Activated T-cell treated with anti-CD3 and anti-CD28 coated beads, Interleukin-2, amount 50 U/mL, for 24 hours (primary cell): ENCODE results near the gene GNG7.
"Not testable (repeated sequence)": the region's sequence is repeated elsewhere in the genome, so short reads cannot be mapped to it uniquely, and the experiment has no call there.

Source experiments
- DNase-seq: peaks from one replicate; pipeline ENCODE4 v3.0.0-alpha.2; 2020
- H3K27ac Mint-ChIP-seq: 2 replicates; pipeline ENCODE4 v1.8.0; 2020; ENCODE audit warnings: mild to moderate bottlenecking, mixed read lengths
- H3K27me3 Mint-ChIP-seq: 2 replicates; pipeline ENCODE4 v1.8.0; 2020; ENCODE audit warnings: mixed read lengths
- H3K36me3 Mint-ChIP-seq: 2 replicates; pipeline ENCODE4 v1.8.0; 2020; ENCODE audit warnings: low read depth, mixed read lengths
- H3K4me1 Mint-ChIP-seq: 2 replicates; pipeline ENCODE4 v1.8.0; 2020; ENCODE audit warnings: low read depth, mixed read lengths
- H3K4me3 Mint-ChIP-seq: 2 replicates; pipeline ENCODE4 v1.8.0; 2020; ENCODE audit warnings: mild to moderate bottlenecking, moderate library complexity, mixed read lengths
- H3K9me3 Mint-ChIP-seq: 2 replicates; pipeline ENCODE4 v1.8.0; 2020; ENCODE audit warnings: mixed read lengths

GNG7 gene

DNA sequence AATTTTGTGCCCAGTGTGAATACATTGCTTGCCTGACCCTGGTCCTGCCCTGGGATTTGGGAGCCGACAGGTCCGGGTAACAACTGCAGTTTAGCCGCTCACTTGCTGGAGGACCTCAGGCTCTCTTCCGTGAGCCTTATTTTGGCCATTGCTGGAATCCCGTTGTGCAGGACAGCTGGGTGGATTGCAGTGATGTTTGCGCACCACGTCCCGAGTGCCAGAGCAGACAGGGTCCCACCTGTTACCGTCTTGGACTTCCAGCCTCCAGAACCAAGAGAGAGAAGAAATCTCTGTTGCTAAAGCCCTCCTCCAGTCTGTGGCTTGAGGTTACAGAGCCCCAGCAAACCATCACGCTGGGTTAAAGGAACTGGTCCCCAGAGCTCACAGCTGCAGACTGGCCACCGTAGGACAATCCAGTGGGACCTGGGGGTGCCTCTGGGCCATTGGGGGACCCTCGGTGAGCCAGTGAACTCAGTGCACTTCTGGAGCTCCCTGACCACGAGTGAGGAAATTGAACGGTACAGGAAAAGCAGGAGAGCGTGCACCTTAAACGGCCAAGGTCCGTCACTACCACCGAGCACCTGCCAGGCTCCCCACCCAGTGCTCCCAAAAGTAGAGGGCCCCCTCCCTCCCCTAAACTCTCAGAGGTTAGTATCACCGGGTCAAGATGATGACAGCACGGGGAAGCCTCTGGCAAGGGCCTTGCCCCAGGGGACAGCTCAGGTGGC lies 92.9 kb downstream of the GNG7 start:
- H3K9me3 Mint-ChIP-seq: no peaks in the 10 kb centered on the region
- peaks cover 9% of the 10 kb centered on the region for H3K27me3 Mint-ChIP-seq
- peaks cover 63% of the 10 kb centered on the region for H3K4me1 Mint-ChIP-seq
- no peak overlapping the region for H3K4me3 Mint-ChIP-seq
- peak; percentile 33 for DNase-seq
- H3K36me3 Mint-ChIP-seq: no peaks in the 10 kb centered on the region
- no peak overlapping the region for H3K27ac Mint-ChIP-seq

DNA sequence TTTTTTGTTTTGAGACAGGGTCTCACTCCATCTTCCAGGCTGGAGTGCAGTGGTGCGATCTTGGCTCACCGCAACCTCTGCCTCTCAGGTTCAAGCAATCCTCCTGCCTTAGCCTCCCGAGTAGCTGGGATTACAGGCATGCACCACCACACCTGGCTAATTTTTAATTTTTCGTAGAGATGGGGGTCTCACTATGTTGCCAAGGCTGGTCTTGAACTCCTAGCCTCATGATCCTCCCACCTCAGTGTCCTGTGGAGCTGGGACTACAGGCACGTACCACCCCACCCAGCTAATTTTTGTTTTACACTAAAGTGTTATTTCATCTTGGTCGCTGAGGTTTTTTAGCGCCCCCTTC lies 93.5 kb downstream of the GNG7 start:
- DNase-seq, H3K27me3 Mint-ChIP-seq, H3K9me3 Mint-ChIP-seq, H3K36me3 Mint-ChIP-seq, H3K4me3 Mint-ChIP-seq, H3K27ac Mint-ChIP-seq: not testable (repeated sequence)
- peaks cover 58% of the 10 kb centered on the region for H3K4me1 Mint-ChIP-seq

DNA sequence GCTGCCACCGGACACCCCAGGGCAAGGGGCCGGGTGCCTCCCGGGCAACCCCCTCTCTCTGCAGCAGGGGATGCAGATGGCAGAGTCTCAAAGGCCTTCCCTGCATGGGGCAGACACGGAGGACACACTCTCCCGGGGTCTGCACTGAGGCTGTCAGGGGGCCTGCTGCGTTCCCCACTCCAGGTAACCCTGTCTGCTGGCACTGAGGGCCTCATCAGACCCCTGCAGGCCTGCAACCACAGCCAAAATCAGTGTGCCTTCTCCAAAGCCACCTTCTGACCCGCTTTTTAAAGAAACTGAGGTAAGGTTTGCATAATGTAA lies 93.9 kb downstream of the GNG7 start:
- Mint-ChIP-seq H3K27me3 (peaks cover 10% of the 10 kb centered on the region), H3K9me3 (no peaks in the 10 kb centered on the region), H3K4me1 (peaks cover 54% of the 10 kb centered on the region), H3K36me3 (no peaks in the 10 kb centered on the region), H3K27ac (no peak overlapping the region), H3K4me3 (no peak overlapping the region)
- no peak for DNase-seq

DNA sequence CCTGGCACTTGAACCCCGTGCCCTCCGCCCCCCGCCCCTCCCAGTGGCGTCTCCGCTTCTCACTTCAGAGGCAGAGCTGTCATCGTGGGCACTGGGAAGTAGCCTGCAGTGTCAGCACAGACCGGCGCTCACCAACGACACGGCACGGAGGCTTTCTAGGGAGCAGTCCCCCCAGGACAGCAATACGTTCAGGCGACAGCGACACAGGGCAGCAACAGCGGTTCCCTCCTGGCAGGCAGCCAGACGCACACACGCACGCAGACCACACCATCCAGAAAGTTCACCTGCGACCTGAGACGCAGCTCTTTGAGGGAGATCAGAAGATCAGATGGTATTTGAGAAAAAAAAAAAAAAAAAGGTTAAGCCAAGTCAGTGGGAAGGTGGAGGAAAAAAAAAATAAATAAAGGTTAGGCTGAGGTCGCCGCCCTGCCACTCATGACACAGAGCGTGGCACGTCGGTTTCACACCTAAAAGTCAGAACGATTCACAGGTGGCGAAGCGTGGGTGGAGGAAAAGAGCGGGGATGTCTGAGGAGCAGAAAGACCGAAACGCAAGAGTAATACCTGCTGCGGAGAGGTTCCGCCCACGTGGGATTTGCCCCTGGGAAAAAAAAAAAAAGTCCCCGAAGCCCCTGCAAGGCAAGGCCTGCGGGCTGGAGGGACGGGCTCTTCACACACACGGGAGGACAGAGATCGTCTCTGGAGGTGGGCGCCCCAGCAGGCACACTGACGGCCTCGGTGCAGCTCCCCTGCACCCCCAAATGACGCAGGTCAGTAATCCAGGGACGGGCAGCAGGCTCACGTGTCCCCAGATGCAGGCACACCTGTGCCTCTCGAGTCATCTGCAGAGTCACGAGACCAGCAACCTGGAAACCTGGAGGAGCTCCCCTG lies 94.5 kb downstream of the GNG7 start:
- H3K36me3 Mint-ChIP-seq: no peaks in the 10 kb centered on the region
- H3K9me3 Mint-ChIP-seq: no peaks in the 10 kb centered on the region
- peaks cover 14% of the 10 kb centered on the region for H3K27me3 Mint-ChIP-seq
- H3K4me1 Mint-ChIP-seq: peaks cover 51% of the 10 kb centered on the region
- peak; percentile 90 for DNase-seq
- peak overlapping the region; percentile 61 for H3K4me3 Mint-ChIP-seq
- H3K27ac Mint-ChIP-seq: peak overlapping the region; percentile 78

DNA sequence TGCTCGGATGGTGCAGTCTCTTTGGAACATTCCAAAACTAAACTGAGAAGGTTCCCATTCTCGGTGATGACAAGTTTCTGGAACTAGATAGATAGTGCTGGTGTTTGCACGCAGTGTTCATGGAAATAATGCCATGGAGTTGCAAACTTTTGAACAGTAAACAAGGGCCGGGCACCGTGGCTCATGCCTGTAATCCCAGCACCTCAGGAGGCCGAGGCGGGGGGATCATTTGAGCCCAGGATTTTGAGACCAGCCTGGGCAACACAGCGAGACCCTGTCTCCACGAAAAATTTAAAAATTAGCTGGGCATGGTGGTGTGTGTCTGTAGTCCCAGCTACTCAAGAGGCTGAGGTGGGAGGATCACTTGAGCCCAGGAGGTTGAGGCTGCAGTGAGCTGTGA lies 95.7 kb downstream of the GNG7 start:
- not testable (repeated sequence) for H3K27ac Mint-ChIP-seq, H3K9me3 Mint-ChIP-seq, H3K4me3 Mint-ChIP-seq, H3K36me3 Mint-ChIP-seq
- DNase-seq: peak; percentile 26
- Mint-ChIP-seq H3K27me3 (peaks cover 17% of the 10 kb centered on the region), H3K4me1 (peaks cover 46% of the 10 kb centered on the region)

DNA sequence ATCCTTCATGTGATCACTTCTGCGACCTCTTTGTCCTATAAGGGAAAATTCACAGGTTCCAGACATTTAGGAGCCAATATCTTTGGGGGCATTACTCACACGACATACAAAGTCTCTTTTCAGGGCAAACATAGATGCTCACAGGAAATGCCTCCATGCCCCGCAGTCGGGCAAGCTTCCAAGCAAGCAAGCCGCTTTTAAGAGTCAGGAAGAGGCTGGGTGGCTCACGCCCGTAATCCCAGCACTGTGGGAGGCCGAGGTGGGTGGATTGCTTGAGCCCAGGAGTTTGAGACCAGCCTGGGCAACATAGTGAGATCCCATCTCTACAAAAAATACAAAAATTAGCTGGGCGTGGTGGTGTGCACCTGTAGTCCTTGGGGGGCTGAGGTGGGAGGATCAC lies 96.6 kb downstream of the GNG7 start:
- H3K4me1 Mint-ChIP-seq: peaks cover 41% of the 10 kb centered on the region
- not testable (repeated sequence) for H3K4me3 Mint-ChIP-seq, H3K9me3 Mint-ChIP-seq, H3K36me3 Mint-ChIP-seq, H3K27ac Mint-ChIP-seq
- peak; percentile 22 for DNase-seq
- peaks cover 20% of the 10 kb centered on the region for H3K27me3 Mint-ChIP-seq

DNA sequence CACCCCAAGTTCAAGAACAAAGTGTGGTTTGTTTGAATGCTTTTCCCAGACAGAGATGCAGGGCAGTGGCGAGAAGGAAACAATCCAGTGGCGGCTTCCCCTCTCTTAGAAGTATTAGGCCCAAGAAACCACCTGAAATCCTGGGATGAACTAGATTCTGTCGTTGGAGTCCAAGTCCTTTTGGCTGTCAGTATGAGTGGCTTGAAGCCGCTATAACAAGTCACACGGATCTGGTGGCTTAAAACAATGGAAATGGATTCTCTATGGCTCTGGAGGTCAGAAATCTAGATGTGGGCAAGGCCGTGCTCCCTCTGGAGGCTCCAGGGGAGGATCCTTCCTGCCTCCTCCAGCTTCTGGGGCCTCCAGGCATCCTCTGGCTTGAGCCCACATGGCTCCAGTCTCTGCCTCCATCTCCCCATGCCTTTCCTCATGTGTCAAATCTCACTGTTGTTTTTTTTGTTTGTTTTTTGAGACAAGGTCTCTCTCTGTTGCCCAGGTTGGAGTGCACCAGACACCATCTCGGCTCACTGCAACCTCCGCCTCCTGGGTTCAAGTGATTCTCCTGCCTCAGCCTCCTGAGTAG lies 97.7 kb downstream of the GNG7 start:
- Mint-ChIP-seq H3K4me3 (no peak overlapping the region), H3K27me3 (peaks cover 20% of the 10 kb centered on the region), H3K9me3 (no peaks in the 10 kb centered on the region), H3K4me1 (peaks cover 37% of the 10 kb centered on the region), H3K27ac (no peak overlapping the region), H3K36me3 (no peaks in the 10 kb centered on the region)
- DNase-seq: peak; percentile 22

DNA sequence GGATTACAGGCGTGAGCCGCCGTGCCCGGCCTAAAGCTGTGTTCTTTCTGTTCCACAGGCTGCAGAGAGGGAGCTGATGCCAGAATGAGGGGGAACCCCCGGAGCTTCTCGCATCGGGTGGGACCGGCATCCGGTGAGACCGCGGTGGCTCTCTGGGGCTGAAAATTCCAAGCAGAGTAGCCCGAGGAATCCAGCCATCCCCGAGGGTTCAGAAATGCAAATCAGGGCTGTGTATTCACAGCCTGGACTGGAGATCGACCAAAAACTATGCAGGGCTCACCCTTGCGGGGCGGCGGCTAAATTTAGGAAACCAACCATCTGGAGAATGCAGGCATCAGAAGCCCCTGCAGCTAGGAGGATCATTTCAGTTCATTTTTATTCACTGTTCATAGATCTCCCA lies 99.2 kb downstream of the GNG7 start:
- DNase-seq: peak; percentile 31
- Mint-ChIP-seq H3K27me3 (peaks cover 11% of the 10 kb centered on the region), H3K9me3 (no peaks in the 10 kb centered on the region), H3K4me1 (peaks cover 34% of the 10 kb centered on the region), H3K4me3 (no peak overlapping the region), H3K27ac (no peak overlapping the region), H3K36me3 (no peaks in the 10 kb centered on the region)

DNA sequence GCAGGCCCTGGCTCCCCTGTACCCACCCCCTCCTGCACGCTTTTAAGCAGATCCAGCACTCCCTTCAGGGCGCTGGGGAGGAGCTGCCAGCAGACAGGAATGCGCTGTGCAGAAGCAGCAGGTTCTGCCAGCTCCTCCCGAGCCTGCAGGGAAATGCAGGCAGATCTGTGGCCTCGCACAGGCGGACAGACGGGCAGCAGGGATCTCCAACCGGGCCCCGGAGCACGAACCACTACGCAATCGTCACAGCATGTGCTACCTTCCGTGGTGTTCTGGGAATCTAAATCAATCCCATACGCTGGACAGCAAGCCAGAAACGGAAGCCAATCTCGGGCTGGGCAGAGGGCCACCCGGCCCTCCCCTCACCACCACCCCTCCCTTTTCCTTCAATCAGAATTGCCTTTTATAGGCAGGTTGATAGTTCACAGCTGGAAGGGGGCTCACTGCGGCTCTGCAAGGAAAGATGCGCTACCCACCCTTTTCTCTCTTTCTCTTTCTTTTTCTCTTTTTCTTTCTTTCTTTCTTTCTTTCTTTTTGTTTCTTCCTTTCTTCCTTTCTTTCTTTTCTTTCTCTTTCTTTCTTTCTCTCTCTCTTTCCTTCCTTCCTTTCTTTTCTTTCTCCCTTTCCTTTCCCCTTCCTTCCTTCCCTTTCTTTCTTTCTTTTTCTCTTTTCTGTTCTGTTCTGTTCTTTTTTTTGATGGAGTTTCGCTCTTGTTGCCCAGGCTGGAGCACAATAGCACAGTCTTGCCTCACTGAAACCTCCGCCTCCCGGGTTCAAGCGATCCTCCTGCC lies 99.9 kb downstream of the GNG7 start:
- peaks cover 11% of the 10 kb centered on the region for H3K27me3 Mint-ChIP-seq
- no peak overlapping the region for H3K27ac Mint-ChIP-seq
- H3K4me3 Mint-ChIP-seq: no peak overlapping the region
- H3K36me3 Mint-ChIP-seq: no peaks in the 10 kb centered on the region
- H3K9me3 Mint-ChIP-seq: no peaks in the 10 kb centered on the region
- peak; percentile 30 for DNase-seq
- H3K4me1 Mint-ChIP-seq: peaks cover 28% of the 10 kb centered on the region

DNA sequence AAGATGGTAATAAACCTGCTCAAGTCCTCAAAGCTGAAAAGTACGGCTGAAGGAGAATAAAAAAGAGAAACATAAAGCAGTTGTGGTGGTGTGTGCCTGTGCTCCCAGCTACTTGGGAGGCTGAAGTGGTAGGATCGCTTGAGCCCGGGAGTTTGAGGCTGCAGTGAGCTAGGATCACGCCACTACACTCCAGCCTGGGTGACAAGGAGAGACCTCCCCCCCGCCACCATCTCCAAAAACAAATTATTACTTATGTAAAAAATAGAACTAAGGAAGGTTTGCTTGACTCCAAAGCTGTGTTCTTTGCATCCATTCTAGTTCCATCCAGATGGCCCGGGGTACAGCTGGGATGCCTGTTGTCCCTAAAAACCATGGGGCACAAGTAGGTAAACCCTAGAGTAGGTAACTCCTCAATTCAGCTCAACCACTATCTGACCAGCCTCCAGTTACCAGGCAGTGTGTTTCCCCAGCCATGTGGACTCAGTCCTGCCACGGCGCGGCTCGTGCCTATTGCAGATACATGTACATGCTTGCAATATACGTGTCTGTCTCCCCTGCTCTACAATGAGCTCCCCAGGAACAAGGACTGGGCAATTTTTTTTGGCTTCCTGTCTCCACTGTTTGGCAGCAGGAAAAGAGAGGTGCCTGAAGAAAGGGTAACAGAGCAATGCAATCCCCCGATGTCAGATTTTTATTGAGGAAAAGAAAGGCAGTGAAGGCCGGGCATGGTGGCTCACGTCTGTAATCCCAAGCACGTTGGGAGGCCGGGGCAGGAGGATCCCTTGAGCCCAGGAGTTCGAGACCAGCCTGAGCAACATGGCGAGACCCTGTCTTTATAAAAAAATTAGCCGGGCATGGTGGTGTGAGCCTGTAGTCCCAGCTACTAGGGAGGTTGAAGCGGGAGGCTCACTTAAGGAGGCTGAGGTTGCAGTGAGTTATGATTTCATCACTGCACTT lies 101.3 kb downstream of the GNG7 start:
- peaks cover 11% of the 10 kb centered on the region for H3K27me3 Mint-ChIP-seq
- H3K4me1 Mint-ChIP-seq: peaks cover 20% of the 10 kb centered on the region
- no peak overlapping the region for H3K4me3 Mint-ChIP-seq
- DNase-seq: peak; percentile 29
- H3K36me3 Mint-ChIP-seq: no peaks in the 10 kb centered on the region
- no peaks in the 10 kb centered on the region for H3K9me3 Mint-ChIP-seq
- no peak overlapping the region for H3K27ac Mint-ChIP-seq

DNA sequence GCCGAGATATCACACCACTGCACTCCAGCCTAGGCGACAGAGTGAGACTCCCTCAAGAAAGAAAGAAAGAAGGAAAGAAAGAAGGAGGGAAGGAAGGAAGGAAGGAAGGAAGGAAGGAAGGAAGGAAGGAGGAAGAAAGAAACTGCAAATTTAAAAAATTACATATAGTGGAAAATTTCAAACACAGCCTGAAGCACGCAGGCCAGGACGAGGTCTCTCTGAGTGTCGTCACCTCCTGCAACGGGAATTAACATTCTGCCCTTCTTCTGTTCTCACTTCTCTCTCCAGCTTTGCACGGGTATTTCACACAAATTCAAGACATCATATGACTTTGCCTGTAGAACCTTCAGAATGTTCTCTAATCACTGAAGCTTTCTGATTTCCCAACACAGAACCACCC lies 108.2 kb downstream of the GNG7 start:
- Mint-ChIP-seq H3K27ac (no peak overlapping the region), H3K4me3 (no peak overlapping the region), H3K9me3 (no peaks in the 10 kb centered on the region), H3K4me1 (peaks cover 9% of the 10 kb centered on the region), H3K36me3 (no peaks in the 10 kb centered on the region), H3K27me3 (peaks cover 7% of the 10 kb centered on the region)
- DNase-seq: no peak

DNA sequence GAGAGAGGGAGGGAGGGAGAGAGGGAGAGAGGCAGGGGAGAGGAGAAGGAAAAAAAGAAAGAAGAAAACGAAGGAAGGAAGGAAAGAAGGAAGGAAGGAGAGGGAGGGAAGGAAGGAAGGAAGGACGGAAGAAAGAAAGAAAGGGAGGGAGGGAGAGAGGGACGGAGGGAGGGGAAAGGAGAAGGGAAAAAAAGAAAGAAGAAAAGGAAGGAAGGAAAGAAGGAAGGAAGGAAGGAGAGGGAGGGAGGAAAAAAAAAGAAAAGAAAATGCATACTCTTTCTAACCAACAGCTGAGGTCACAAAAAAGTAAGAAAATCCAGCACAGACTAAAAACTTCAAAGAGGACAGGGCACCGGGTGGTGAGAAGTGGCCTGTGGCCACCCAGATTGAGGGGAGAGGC lies 109.7 kb downstream of the GNG7 start:
- H3K36me3 Mint-ChIP-seq: no peaks in the 10 kb centered on the region
- H3K27ac Mint-ChIP-seq: no peak overlapping the region
- H3K4me3 Mint-ChIP-seq: no peak overlapping the region
- H3K9me3 Mint-ChIP-seq: no peaks in the 10 kb centered on the region
- DNase-seq: no peak
- no peaks in the 10 kb centered on the region for H3K4me1 Mint-ChIP-seq
- H3K27me3 Mint-ChIP-seq: peaks cover 7% of the 10 kb centered on the region

DNA sequence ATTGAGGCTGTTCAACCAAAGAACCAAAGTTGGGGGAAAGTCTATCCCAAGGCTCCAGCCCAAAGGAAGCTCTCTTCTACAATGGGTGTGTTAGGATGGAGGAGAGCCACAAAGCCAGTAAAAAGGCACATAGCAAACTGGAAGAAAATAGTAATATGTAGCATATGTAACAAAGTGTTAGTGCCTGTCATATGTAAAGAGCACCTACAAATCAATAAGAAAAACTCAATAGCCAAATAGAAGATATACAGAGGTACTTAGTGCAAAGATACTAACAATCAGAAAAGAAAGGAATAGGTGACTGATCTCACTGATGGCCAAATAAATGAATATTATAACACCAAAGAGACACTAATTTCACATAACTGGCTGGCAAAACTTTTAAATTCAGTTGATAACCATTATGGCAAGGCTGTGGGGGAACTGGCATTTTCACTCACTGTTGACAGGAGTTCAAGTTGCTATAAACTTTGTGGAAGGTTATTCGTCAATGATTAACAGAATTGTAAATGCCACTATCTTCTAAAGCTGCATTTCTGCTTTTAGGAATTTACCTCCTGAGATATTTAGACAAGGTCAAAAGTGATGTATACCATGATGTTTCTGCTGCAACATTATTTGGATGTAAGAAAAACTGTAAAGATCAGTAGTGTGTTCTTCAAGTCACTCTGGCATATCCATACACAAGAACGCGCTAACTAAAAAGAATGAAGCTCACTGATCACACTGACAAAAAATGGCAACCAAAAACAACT lies 110.8 kb downstream of the GNG7 start:
- H3K27ac Mint-ChIP-seq: no peak overlapping the region

More for the DNA sequence above, 110.8 kb downstream of the GNG7 start:
- H3K27me3 Mint-ChIP-seq: peaks cover 7% of the 10 kb centered on the region
- H3K4me1 Mint-ChIP-seq: no peaks in the 10 kb centered on the region
- DNase-seq: no peak
- no peaks in the 10 kb centered on the region for H3K36me3 Mint-ChIP-seq
- no peaks in the 10 kb centered on the region for H3K9me3 Mint-ChIP-seq
- no peak overlapping the region for H3K4me3 Mint-ChIP-seq
